OCI-LY3 (cell line): ENCODE data around the gene UBA3.

Source experiments
- H2AFZ ChIP-seq: fragments of 200-600, 300-600 bp; shearing (Covaris generic); 2 replicates; pipeline ENCODE4 v1.6.0; 2014; ENCODE audit warnings: antibody characterized with exemption, low read depth, low read length
- H3K27ac ChIP-seq: fragments of 200-600, 300-600 bp; sonication (generic); 2 replicates; pipeline ENCODE4 v1.5.1; 2014; ENCODE audit warnings: mild to moderate bottlenecking, low read length, moderate library complexity, mixed read lengths
- H3K27me3 ChIP-seq: fragments of 200-600, 300-600 bp; sonication (generic); 2 replicates; pipeline ENCODE4 v1.6.1; 2014; ENCODE audit warnings: low read depth, low read length, mixed read lengths
- H3K36me3 ChIP-seq: fragments of 200-600, 300-600 bp; sonication (generic); replicated peaks from 2 replicates; pipeline ENCODE3; 2014; ENCODE audit warnings: low read depth, low read length, mixed read lengths
- H3K4me1 ChIP-seq: fragments of 300-600, 200-600 bp; sonication (generic); 2 replicates; pipeline ENCODE4 v1.6.1; 2014; ENCODE audit warnings: low read length, mixed read lengths
- H3K4me2 ChIP-seq: fragments of 200-600, 300-600 bp; sonication (generic); 2 replicates; pipeline ENCODE4 v1.6.1; 2014; ENCODE audit warnings: low read length, mixed read lengths
- H3K4me3 ChIP-seq: fragments of 300-600, 200-600 bp; sonication (generic); 2 replicates; pipeline ENCODE4 v1.5.1; 2014; ENCODE audit warnings: antibody characterized with exemption, mild to moderate bottlenecking, low read length, moderate library complexity
- H3K79me2 ChIP-seq: fragments of 300-600, 200-600 bp; shearing (Covaris generic); 2 replicates; pipeline ENCODE4 v1.6.1; 2014; ENCODE audit warnings: mild to moderate bottlenecking, low read length, mixed read lengths
- H3K9ac ChIP-seq: fragments of 300-600, 200-600 bp; shearing (Covaris generic); 2 replicates; pipeline ENCODE4 v1.6.0; 2014; ENCODE audit warnings: mild to moderate bottlenecking, low read length, moderate library complexity
- H3K9me3 ChIP-seq: fragments of 200-600, 300-600 bp; shearing (Covaris generic); 2 replicates; pipeline ENCODE4 v1.6.1; 2014; ENCODE audit warnings: low read length, mixed read lengths; ENCODE audit not compliant: insufficient read depth
- H4K20me1 ChIP-seq: fragments of 200-600, 300-600 bp; sonication (generic); 2 replicates; pipeline ENCODE4 v1.6.1; 2016; ENCODE audit warnings: low read length, mixed read lengths; ENCODE audit not compliant: insufficient read depth
- EZH2phosphoT487 ChIP-seq: fragments of 200-600 bp; shearing (Covaris generic); IDR thresholded peaks from 2 replicates; pipeline ENCODE4 v1.6.1; 2018; ENCODE audit warnings: antibody characterized with exemption, mixed run types, low read depth
- TF ChIP-seq, protein P1 (sequence below): fragments of 200-600, 300-600 bp; sonication (generic); IDR thresholded peaks from 2 replicates; pipeline ENCODE4 v1.5.1; 2014; ENCODE audit warnings: antibody characterized with exemption, low read length, low read depth

Gene UBA3

DNA sequence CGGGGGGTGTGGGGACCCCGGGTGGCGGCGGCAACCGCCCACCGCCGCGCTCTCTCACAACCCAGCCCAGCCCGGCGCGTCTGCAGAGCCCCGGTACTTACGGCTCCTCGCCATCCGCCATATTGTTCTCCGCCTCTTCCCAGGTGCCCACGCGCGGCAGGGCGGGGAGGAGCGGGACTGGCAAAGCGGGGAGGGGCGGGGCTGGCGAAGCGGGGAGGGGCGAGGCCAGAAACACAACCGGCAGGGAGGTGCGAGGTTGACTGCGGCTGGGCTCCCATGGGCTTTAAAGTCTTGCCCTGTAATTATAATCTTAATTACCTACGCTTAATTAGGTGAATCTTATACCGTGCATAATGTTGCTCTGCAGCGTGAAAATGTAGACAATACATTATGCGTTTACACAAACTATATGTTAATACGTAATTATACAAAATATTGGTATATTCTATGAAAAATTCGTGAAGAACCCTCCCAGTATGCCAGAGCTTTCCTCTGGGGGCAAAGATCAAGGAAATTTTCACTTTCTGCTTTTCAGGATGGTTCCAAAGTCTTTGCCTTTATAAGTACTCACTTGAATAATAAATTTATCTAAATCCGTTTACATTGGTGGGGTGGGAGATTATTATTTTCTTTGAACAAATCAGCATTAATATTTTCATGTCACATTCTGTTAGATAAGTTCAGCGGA, at the start of gene UBA3:
TSS of gene UBA3 (minus strand) at position 133 of the 688 bp plus-strand sequence. CDS start at position 121, 12 bp downstream.
- no peak for TF ChIP-seq EZH2phosphoT487
- TF ChIP-seq, protein P1, sequence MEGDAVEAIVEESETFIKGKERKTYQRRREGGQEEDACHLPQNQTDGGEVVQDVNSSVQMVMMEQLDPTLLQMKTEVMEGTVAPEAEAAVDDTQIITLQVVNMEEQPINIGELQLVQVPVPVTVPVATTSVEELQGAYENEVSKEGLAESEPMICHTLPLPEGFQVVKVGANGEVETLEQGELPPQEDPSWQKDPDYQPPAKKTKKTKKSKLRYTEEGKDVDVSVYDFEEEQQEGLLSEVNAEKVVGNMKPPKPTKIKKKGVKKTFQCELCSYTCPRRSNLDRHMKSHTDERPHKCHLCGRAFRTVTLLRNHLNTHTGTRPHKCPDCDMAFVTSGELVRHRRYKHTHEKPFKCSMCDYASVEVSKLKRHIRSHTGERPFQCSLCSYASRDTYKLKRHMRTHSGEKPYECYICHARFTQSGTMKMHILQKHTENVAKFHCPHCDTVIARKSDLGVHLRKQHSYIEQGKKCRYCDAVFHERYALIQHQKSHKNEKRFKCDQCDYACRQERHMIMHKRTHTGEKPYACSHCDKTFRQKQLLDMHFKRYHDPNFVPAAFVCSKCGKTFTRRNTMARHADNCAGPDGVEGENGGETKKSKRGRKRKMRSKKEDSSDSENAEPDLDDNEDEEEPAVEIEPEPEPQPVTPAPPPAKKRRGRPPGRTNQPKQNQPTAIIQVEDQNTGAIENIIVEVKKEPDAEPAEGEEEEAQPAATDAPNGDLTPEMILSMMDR: no peak
- H3K27ac ChIP-seq: peak within 1 kb of the TSS; percentile 89
- H3K27me3 ChIP-seq: no peaks in the 10 kb centered on the region
- peak within 1 kb of the TSS; percentile 95 for H3K4me2 ChIP-seq
- peak within 1 kb of the TSS; percentile 97 for H3K4me3 ChIP-seq
- peaks cover 7% of the 10 kb centered on the region for H3K36me3 ChIP-seq
- H4K20me1 ChIP-seq: no peaks in the 10 kb centered on the region
- H3K4me1 ChIP-seq: peaks cover 60% of the 10 kb centered on the region
- peak within 1 kb of the TSS; percentile 91 for H3K9ac ChIP-seq
- H3K79me2 ChIP-seq: peaks cover 51% of the 10 kb centered on the region
- no peaks in the 10 kb centered on the region for H3K9me3 ChIP-seq
- peak within 1 kb of the TSS; percentile 33; the same call in 1 of the 2 replicates for H2AFZ ChIP-seq

DNA sequence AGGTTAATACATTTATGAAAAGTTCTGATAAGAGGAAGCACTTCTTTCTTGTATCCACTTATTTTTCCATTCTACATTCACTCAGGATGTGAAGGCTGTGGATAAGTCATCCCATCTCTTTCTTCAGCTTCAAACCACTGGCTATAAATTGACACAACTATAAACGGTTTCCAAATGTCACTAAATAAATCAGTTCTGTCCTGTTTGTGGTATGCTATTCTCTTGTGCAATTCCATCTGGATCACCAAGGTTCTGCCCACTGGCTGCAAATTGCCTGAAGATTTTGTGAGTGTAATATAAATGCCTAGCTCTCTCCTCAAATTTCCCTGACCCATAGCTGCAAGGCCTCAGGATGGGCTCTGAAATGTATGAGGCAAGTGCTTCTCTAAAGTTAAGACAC, 49.4 kb upstream of the UBA3 start:
- Histone ChIP-seq H3K4me3 (no peak overlapping the region), H2AFZ (no peak overlapping the region), H3K27me3 (peaks cover 12% of the 10 kb centered on the region), H3K4me1 (no peaks in the 10 kb centered on the region), H3K36me3 (no peaks in the 10 kb centered on the region), H3K9me3 (no peaks in the 10 kb centered on the region), H3K79me2 (no peaks in the 10 kb centered on the region), H3K9ac (no peak overlapping the region), H4K20me1 (no peaks in the 10 kb centered on the region), H3K4me2 (no peak overlapping the region), H3K27ac (no peak overlapping the region)
- TF ChIP-seq, protein P1: no peak

DNA sequence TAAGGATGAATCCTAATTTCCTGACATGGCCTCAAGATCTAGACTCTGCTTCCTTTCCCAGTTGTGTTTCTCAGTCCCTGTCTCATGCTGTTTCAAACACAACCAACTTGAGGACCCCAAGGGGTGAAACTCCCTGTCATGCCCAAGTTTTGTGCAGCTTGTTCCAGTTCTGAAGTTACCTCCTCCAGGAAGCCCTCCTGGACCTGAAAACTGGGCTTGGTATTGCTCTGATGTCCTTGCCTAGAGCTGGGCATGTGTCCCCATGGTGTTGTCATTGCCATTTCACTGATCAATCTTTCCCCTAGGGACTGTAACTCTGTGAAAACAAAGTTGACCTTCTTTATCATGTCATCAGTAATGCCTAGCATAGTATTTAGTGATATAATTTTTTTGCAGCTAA, 48.3 kb upstream of the UBA3 start:
- H4K20me1 ChIP-seq: no peaks in the 10 kb centered on the region
- H3K9ac ChIP-seq: no peak overlapping the region

DNA sequence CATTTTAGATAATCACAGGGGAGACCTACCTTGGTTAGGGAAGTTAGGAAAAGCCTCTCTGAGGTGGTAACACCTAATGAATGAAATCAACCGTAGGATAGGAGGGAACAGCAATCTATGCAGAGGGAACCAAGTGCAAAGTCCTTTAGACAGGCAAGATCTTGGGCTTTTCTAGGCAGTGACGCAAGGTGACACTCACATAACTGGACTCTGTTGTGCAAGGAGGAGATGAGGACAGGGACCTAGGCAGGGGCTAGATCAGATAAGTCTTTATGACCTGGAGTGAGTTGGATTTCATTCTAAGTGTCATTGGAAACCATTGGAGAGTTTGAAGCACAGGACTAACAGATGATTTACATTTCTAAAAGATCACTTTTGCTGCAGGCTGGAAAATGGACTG, 46.8 kb upstream of the UBA3 start:
- no peak overlapping the region for H3K9ac ChIP-seq
- H3K4me2 ChIP-seq: no peak overlapping the region
- H3K79me2 ChIP-seq: no peaks in the 10 kb centered on the region
- no peaks in the 10 kb centered on the region for H3K36me3 ChIP-seq
- no peaks in the 10 kb centered on the region for H3K9me3 ChIP-seq
- TF ChIP-seq EZH2phosphoT487: no peak
- H4K20me1 ChIP-seq: no peaks in the 10 kb centered on the region
- H3K4me3 ChIP-seq: no peak overlapping the region
- H2AFZ ChIP-seq: no peak overlapping the region
- H3K27ac ChIP-seq: no peak overlapping the region
- no peaks in the 10 kb centered on the region for H3K4me1 ChIP-seq
- peaks cover 12% of the 10 kb centered on the region for H3K27me3 ChIP-seq

More for the DNA sequence above, 48.3 kb upstream of the UBA3 start:
- no peak overlapping the region for H3K4me3 ChIP-seq
- no peak overlapping the region for H2AFZ ChIP-seq
- H3K9me3 ChIP-seq: no peaks in the 10 kb centered on the region
- no peak overlapping the region for H3K4me2 ChIP-seq
- TF ChIP-seq EZH2phosphoT487: no peak
- TF ChIP-seq, protein P1: no peak
- peaks cover 12% of the 10 kb centered on the region for H3K27me3 ChIP-seq
- H3K27ac ChIP-seq: no peak overlapping the region
- H3K36me3 ChIP-seq: no peaks in the 10 kb centered on the region
- H3K79me2 ChIP-seq: no peaks in the 10 kb centered on the region
- no peaks in the 10 kb centered on the region for H3K4me1 ChIP-seq
